ENCODE results near the gene CCL23.

DNA sequence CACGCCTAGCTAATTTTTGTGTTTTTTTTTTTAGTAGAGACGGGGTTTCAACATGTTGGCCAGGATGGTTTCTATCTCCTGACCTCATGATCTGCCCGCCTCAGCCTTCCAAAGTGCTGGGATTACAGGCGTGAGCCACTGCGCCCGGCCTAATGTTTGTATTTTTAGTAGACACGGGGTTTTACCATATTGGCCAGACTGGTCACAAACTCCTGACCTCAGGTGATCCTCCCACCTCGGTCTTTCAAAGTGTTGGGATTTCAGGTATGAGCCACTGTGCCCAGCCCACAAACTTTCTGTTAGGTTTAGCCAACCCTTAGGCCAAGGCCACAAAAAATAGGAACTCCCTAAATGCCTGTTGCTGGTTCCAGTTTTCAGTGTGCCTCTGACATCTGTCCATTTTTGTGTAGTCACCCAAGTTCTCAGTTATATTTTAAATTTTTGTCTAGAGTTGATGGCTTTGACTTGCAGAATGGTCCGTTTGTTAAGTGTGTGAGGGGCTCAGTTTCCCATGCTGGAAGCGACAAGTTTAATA is 49.2 kb downstream of the CCL23 start:
- TF ChIP-seq, protein P1, sequence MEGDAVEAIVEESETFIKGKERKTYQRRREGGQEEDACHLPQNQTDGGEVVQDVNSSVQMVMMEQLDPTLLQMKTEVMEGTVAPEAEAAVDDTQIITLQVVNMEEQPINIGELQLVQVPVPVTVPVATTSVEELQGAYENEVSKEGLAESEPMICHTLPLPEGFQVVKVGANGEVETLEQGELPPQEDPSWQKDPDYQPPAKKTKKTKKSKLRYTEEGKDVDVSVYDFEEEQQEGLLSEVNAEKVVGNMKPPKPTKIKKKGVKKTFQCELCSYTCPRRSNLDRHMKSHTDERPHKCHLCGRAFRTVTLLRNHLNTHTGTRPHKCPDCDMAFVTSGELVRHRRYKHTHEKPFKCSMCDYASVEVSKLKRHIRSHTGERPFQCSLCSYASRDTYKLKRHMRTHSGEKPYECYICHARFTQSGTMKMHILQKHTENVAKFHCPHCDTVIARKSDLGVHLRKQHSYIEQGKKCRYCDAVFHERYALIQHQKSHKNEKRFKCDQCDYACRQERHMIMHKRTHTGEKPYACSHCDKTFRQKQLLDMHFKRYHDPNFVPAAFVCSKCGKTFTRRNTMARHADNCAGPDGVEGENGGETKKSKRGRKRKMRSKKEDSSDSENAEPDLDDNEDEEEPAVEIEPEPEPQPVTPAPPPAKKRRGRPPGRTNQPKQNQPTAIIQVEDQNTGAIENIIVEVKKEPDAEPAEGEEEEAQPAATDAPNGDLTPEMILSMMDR (conservative IDR thresholded peaks at IDR 0.05; ENCODE audit: low read depth, low read length) = no peak
- no peak for TF ChIP-seq EZH2 (IDR thresholded peaks at IDR 0.05; ENCODE audit: borderline replicate concordance, low read depth, low read length, poor library complexity, severe bottlenecking)

Measured in A673 (cell line).